ENCODE results near the gene PHOSPHO2. TPM values are rescaled to one million over a fixed set of nuclear protein-coding genes. Genes with fewer than 3 reads are reported as not detected.

PHOSPHO2 gene
- total RNA-seq, 2 donors from 2014 or later = 11.9 to 17.4 TPM

GRCh38 chr2:169656164-169656563 lies 38.1 kb upstream of the PHOSPHO2 start:
- TF ChIP-seq CTCF (IDR thresholded peaks at IDR 0.05) (no peak), POLR2AphosphoS5 (IDR thresholded peaks at IDR 0.05) (no peak), POLR2A (IDR thresholded peaks at IDR 0.05) (no peak)
- Histone ChIP-seq H3K27ac (no peak overlapping the region), H3K4me1 (replicated peaks) (no peaks in the 10 kb centered on the region), H3K9me3 (no peaks in the 10 kb centered on the region), H3K27me3 (replicated peaks; ENCODE audit: insufficient read depth) (no peaks in the 10 kb centered on the region), H3K36me3 (no peaks in the 10 kb centered on the region), H3K4me3 (no peak overlapping the region)
- 78% methylated on average over 3 of the region's 3 CpGs for WGBS
- DNase-seq (ENCODE audit: low spot score) = no peak
- intact Hi-C loops (cut with DNase I) = no loop called here

GRCh38 chr2:169658877-169659276 lies 35.4 kb upstream of the PHOSPHO2 start:
- WGBS = 100% methylated on average over 1 of the region's 1 CpG
- no peak overlapping the region for H3K27ac ChIP-seq
- DNase-seq (ENCODE audit: low spot score) = no peak
- intact Hi-C loops (cut with DNase I) = no loop called here
- H3K4me1 ChIP-seq (replicated peaks) = no peaks in the 10 kb centered on the region
- TF ChIP-seq POLR2AphosphoS5 (IDR thresholded peaks at IDR 0.05) = no peak
- TF ChIP-seq CTCF (IDR thresholded peaks at IDR 0.05) = no peak
- TF ChIP-seq POLR2A (IDR thresholded peaks at IDR 0.05) = no peak
- H3K27me3 ChIP-seq (replicated peaks; ENCODE audit: insufficient read depth) = no peaks in the 10 kb centered on the region
- no peaks in the 10 kb centered on the region for H3K9me3 ChIP-seq
- no peaks in the 10 kb centered on the region for H3K36me3 ChIP-seq
- H3K4me3 ChIP-seq = no peak overlapping the region

GRCh38 chr2:169659320-169659719 lies 34.9 kb upstream of the PHOSPHO2 start:
- Histone ChIP-seq H3K9me3 (no peaks in the 10 kb centered on the region), H3K36me3 (no peaks in the 10 kb centered on the region), H3K27me3 (replicated peaks; ENCODE audit: insufficient read depth) (no peaks in the 10 kb centered on the region), H3K4me3 (no peak overlapping the region), H3K27ac (no peak overlapping the region), H3K4me1 (replicated peaks) (no peaks in the 10 kb centered on the region)
- WGBS = 89% methylated on average over 1 of the region's 1 CpG
- TF ChIP-seq CTCF (IDR thresholded peaks at IDR 0.05) = no peak
- no peak for TF ChIP-seq POLR2A (IDR thresholded peaks at IDR 0.05)
- no peak for TF ChIP-seq POLR2AphosphoS5 (IDR thresholded peaks at IDR 0.05)
- intact Hi-C loops (cut with DNase I) = no loop called here
- DNase-seq (ENCODE audit: low spot score) = no peak

DNA sequence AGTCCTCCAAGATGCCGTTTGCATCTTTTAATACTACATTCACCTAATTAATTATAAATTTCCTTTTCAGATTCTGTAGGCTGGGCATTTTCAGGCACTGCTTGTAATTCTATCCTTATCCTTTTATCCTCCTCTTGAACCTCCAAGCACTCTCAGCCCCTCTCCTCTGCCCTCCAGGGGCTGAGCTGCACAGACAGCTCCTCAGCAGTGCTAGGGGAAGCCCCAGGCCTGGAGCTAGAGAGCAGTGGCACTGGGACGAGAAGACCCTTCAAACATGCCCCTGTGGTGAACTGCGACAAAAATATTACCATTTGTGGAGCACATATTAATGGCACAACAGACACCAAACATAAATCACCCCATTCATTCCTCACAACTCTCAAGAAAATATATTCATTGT lies 33.0 kb upstream of the PHOSPHO2 start:
- Histone ChIP-seq H3K27me3 (replicated peaks; ENCODE audit: insufficient read depth) (no peaks in the 10 kb centered on the region), H3K27ac (no peak overlapping the region), H3K9me3 (no peaks in the 10 kb centered on the region), H3K4me3 (no peak overlapping the region), H3K4me1 (replicated peaks) (no peaks in the 10 kb centered on the region), H3K36me3 (no peaks in the 10 kb centered on the region)
- no peak for TF ChIP-seq CTCF (IDR thresholded peaks at IDR 0.05)
- no peak for TF ChIP-seq POLR2AphosphoS5 (IDR thresholded peaks at IDR 0.05)
- TF ChIP-seq POLR2A (IDR thresholded peaks at IDR 0.05) = no peak
- no peak for DNase-seq (ENCODE audit: low spot score)
- 73% methylated on average over 3 of the region's 3 CpGs for WGBS
- intact Hi-C loops (cut with DNase I) = no loop called here

DNA sequence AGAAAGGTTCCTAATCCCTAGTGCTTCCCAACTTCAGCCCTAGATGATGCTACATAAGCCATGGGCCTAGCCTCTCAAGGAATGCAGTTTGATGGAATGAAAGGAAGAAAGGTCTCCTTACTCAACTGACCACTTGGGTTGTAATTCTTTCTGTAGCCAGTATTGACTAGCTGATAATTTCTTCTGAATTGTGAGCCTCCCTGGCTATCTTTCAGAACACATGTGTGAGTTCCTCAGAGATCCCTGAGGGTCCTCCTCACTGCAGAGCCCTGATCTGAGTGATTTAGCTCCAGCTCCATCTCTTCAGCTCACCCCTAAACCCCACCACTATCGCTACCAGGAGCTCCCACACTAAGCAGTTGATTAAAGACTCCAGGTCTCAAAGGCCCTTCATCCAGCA lies 31.5 kb upstream of the PHOSPHO2 start:
- Histone ChIP-seq H3K4me3 (no peak overlapping the region), H3K36me3 (no peaks in the 10 kb centered on the region), H3K4me1 (replicated peaks) (no peaks in the 10 kb centered on the region), H3K9me3 (no peaks in the 10 kb centered on the region), H3K27ac (no peak overlapping the region), H3K27me3 (replicated peaks; ENCODE audit: insufficient read depth) (no peaks in the 10 kb centered on the region)
- intact Hi-C loops (cut with DNase I) = no loop called here
- DNase-seq (ENCODE audit: low spot score) = no peak
- TF ChIP-seq POLR2AphosphoS5 (IDR thresholded peaks at IDR 0.05) = no peak
- no peak for TF ChIP-seq CTCF (IDR thresholded peaks at IDR 0.05)
- no peak for TF ChIP-seq POLR2A (IDR thresholded peaks at IDR 0.05)
- 94% methylated on average over 1 of the region's 1 CpG for WGBS

All from prostate gland (tissue), 2 donors.